Measurements from ENCODE around the gene JUND.

- TF ChIP-seq CTCF (IDR thresholded peaks at IDR 0.05) (no peak), POLR2A (IDR thresholded peaks at IDR 0.05) (no peak)
Measured at GRCh38 chr19:18292462-18292809, 11.0 kb upstream of the JUND start.
